HepG2 (cell line): Measurements from ENCODE around the gene LCK. TPM values are rescaled to one million over a fixed set of nuclear protein-coding genes. Genes with fewer than 3 reads are reported as not detected.

Experiments
- ATRX ChIP-seq: sonication (generic); formaldehyde crosslinking; IDR thresholded peaks from 2 replicates; pipeline ENCODE4 v1.4.0; 2020; ENCODE audit warnings: missing genetic modification reagents, borderline replicate concordance
- CBX5 ChIP-seq: sonication (generic); formaldehyde crosslinking; IDR thresholded peaks from 2 replicates; pipeline ENCODE4 v1.4.0; 2020; ENCODE audit warnings: missing genetic modification reagents, borderline replicate concordance
- HOXA3 ChIP-seq: sonication (generic); formaldehyde crosslinking; IDR thresholded peaks from 2 replicates; pipeline ENCODE4 v1.5.0; 2020; ENCODE audit warnings: missing genetic modification reagents
- KLF9 ChIP-seq: IDR thresholded peaks from 2 replicates; pipeline ENCODE4 v1.6.1; 2016; ENCODE audit warnings: low read depth
- KMT2B ChIP-seq: IDR thresholded peaks from 2 replicates; pipeline ENCODE4 v1.6.1; 2016; ENCODE audit warnings: missing genetic modification reagents, missing compliant biosample characterization
- MLXIP ChIP-seq: sonication (generic); formaldehyde crosslinking; IDR thresholded peaks from 2 replicates; pipeline ENCODE4 v1.9.0; 2021; ENCODE audit warnings: missing genetic modification reagents, borderline replicate concordance
- NFE2L1 ChIP-seq: sonication (generic); formaldehyde crosslinking; IDR thresholded peaks from 2 replicates; pipeline ENCODE4 v1.4.0; 2020; ENCODE audit warnings: missing genetic modification reagents, mild to moderate bottlenecking, borderline replicate concordance
- NFKBIZ ChIP-seq: IDR thresholded peaks from 2 replicates; pipeline ENCODE4 v1.6.1; 2018; ENCODE audit warnings: missing genetic modification reagents, missing compliant biosample characterization
- POLR2A ChIP-seq, 2 experiments: IDR thresholded peaks; 2 replicates each; pipeline ENCODE4 v1.6.1; 2011; ENCODE audit warnings: low read depth in 2 of 2, low read length in 2 of 2, mild to moderate bottlenecking in 1 of 2, moderate library complexity in 1 of 2; ENCODE audit not compliant: insufficient read depth in 1 of 2
- SMC3 ChIP-seq: IDR thresholded peaks from 2 replicates; pipeline ENCODE4 v1.6.1; 2011; ENCODE audit warnings: low read length, improper control_type of control experiment
- SP4 ChIP-seq: sonication (generic); formaldehyde crosslinking; IDR thresholded peaks from 2 replicates; pipeline ENCODE4 v1.8.1; 2023; ENCODE audit warnings: mild to moderate bottlenecking, missing genetic modification reagents
- TBX2 ChIP-seq: sonication (generic); formaldehyde crosslinking; IDR thresholded peaks from 2 replicates; pipeline ENCODE4 v1.5.0; 2020; ENCODE audit warnings: missing genetic modification reagents, mild to moderate bottlenecking, borderline replicate concordance
- XRCC5 ChIP-seq: fragments of 200-400 bp; formaldehyde crosslinking; optimal IDR thresholded peaks from 2 replicates; pipeline ENCODE3; 2017; ENCODE audit warnings: mild to moderate bottlenecking, low read length
- ZBTB25 ChIP-seq: IDR thresholded peaks from 2 replicates; pipeline ENCODE4 v1.6.1; 2018; ENCODE audit warnings: missing genetic modification reagents
- ZFYVE20 ChIP-seq: sonication (generic); formaldehyde crosslinking; IDR thresholded peaks from 2 replicates; pipeline ENCODE4 v1.8.0; 2023; ENCODE audit warnings: low read depth, mild to moderate bottlenecking, moderate library complexity, missing genetic modification reagents, borderline replicate concordance
- ZKSCAN8 ChIP-seq: IDR thresholded peaks from 2 replicates; pipeline ENCODE4 v1.6.1; 2016; ENCODE audit warnings: borderline replicate concordance, missing genetic modification reagents, missing compliant biosample characterization
- ZNF280D ChIP-seq: sonication (generic); formaldehyde crosslinking; IDR thresholded peaks from 2 replicates; pipeline ENCODE4 v1.5.1; 2020; ENCODE audit warnings: mild to moderate bottlenecking, missing genetic modification reagents
- ZNF331 ChIP-seq: sonication (generic); formaldehyde crosslinking; IDR thresholded peaks from 2 replicates; pipeline ENCODE4 v1.4.0; 2020; ENCODE audit warnings: missing genetic modification reagents
- ZNF678 ChIP-seq: sonication (generic); formaldehyde crosslinking; IDR thresholded peaks from 2 replicates; pipeline ENCODE4 v1.4.0; 2020; ENCODE audit warnings: mild to moderate bottlenecking, missing genetic modification reagents
- ZNF770 ChIP-seq: sonication (generic); formaldehyde crosslinking; IDR thresholded peaks from 2 replicates; pipeline ENCODE4 v1.5.0; 2020; ENCODE audit warnings: mild to moderate bottlenecking, missing genetic modification reagents
- ZNF775 ChIP-seq: sonication (generic); formaldehyde crosslinking; IDR thresholded peaks from 2 replicates; pipeline ENCODE4 v1.4.0; 2020; ENCODE audit warnings: missing genetic modification reagents, mild to moderate bottlenecking, moderate library complexity, borderline replicate concordance
- ZNF878 ChIP-seq: sonication (generic); formaldehyde crosslinking; IDR thresholded peaks from 2 replicates; pipeline ENCODE4 v1.8.1; 2023; ENCODE audit warnings: mild to moderate bottlenecking, missing genetic modification reagents, moderate library complexity
- polyA plus RNA-seq, 8 experiments: library from polyadenylated mRNA; depleted of rRNA in 3 of 8; stranded (reverse) in 7 of 8; unstranded in 1 of 8; fragments of >200 nt; fragmentation: Illumina TruSeq in 4 of 8; extraction: Trizol in 4 of 8; gene quantifications; 2 replicates each; pipeline versions ENCODE4 v1.2.1 to v1.2.3, GENCODE V29; 2011 to 2016; ENCODE audit warnings: low read depth in 4 of 8, missing spikeins in 1 of 8, mixed read lengths in 1 of 8; ENCODE audit not compliant: insufficient read depth in 1 of 8
- total RNA-seq, 5 experiments: library from RNA; depleted of rRNA; stranded (reverse); fragments of >200 nt; fragmentation: Illumina TruSeq; extraction: Trizol; gene quantifications; 2 replicates each; pipeline ENCODE4 v1.2.3, GENCODE V29; 2016; ENCODE audit warnings: low read depth in 1 of 5

LCK gene
- total and polyA plus RNA-seq, 2 of the 13 experiments (the other 11 are each of a cell fraction or from before 2014, with no cell fraction given): 0.93 to 1.8 TPM

GRCh38 chr1:32321712-32322291 lies 70.7 kb downstream of the LCK start (continued):
- TF ChIP-seq ZNF280D (CRISPR knock-in tag): peak; percentile 77; the same call in 1 of the 2 replicates
- TF ChIP-seq NFE2L1 (CRISPR knock-in tag): no peak
- no peak for TF ChIP-seq ATRX (CRISPR knock-in tag)
- no peak for TF ChIP-seq ZFYVE20 (CRISPR knock-in tag)
- TF ChIP-seq SP4 (CRISPR knock-in tag): no peak
- TF ChIP-seq CBX5 (CRISPR knock-in tag): peak; percentile 72; the same call in 1 of the 2 replicates
- TF ChIP-seq ZNF770 (CRISPR knock-in tag): no peak
- TF ChIP-seq POLR2A (IDR thresholded peaks at IDR 0.05; ENCODE audit: insufficient read depth in 1 of 2, low read depth in 2 of 2, low read length in 2 of 2): peak in 1 of 2 experiments; percentile 36; a peak in 1 of 4 replicates
- peak; percentile 75 for TF ChIP-seq TBX2
- no peak for TF ChIP-seq SMC3
- TF ChIP-seq HOXA3 (CRISPR knock-in tag): peak; percentile 92
- peak; percentile 16; the same call in 1 of the 2 replicates for TF ChIP-seq KMT2B
- 0 out of 2 replicates have a peak, but pooled peaks have one; percentile 50 for TF ChIP-seq ZKSCAN8 (CRISPR knock-in tag)
- TF ChIP-seq MLXIP: no peak
- no peak for TF ChIP-seq ZNF678 (CRISPR knock-in tag)
- TF ChIP-seq ZBTB25: peak; percentile 76
- no peak for TF ChIP-seq ZNF775 (CRISPR knock-in tag)
- TF ChIP-seq NFKBIZ (CRISPR knock-in tag): no peak; the same call in none of the 2 replicates
- TF ChIP-seq KLF9 (CRISPR knock-in tag): no peak
- peak; percentile 52 for TF ChIP-seq XRCC5
- peak; percentile 67; the same call in 1 of the 2 replicates for TF ChIP-seq ZNF331 (CRISPR knock-in tag)
- TF ChIP-seq ZNF878 (CRISPR knock-in tag): peak; percentile 88
